Glutamatergic neuron (in vitro differentiated cells): ENCODE measurements around the gene ZNF552. TPM values are rescaled to one million over a fixed set of nuclear protein-coding genes. Genes with fewer than 3 reads are reported as not detected.
A peak's percentile ranks its signal among the peaks of the same experiment; 100 is the strongest.
"Not testable (repeated sequence)": the region's sequence is repeated elsewhere in the genome, so short reads cannot be mapped to it uniquely, and the experiment has no call there.

Experiments used
- DNase-seq: peaks from one replicate; pipeline ENCODE4 v3.0.0; 2022
- H3K27ac Mint-ChIP-seq: one replicate; pipeline ENCODE4 v1.8.0; 2020; ENCODE audit warnings: mild to moderate bottlenecking, mixed read lengths, inconsistent platforms; ENCODE audit not compliant: unreplicated experiment
- H3K27me3 Mint-ChIP-seq: one replicate; pipeline ENCODE4 v1.8.0; 2020; ENCODE audit warnings: mild to moderate bottlenecking, moderate library complexity, mixed read lengths, inconsistent platforms; ENCODE audit not compliant: unreplicated experiment
- H3K36me3 Mint-ChIP-seq: one replicate; pipeline ENCODE4 v1.8.0; 2020; ENCODE audit warnings: mild to moderate bottlenecking, mixed read lengths, inconsistent platforms; ENCODE audit not compliant: unreplicated experiment
- H3K4me1 Mint-ChIP-seq: one replicate; pipeline ENCODE4 v1.8.0; 2020; ENCODE audit warnings: mild to moderate bottlenecking, low read depth, mixed read lengths, inconsistent platforms; ENCODE audit not compliant: unreplicated experiment
- H3K4me3 Mint-ChIP-seq: one replicate; pipeline ENCODE4 v1.8.0; 2020; ENCODE audit warnings: mild to moderate bottlenecking, mixed read lengths, inconsistent platforms; ENCODE audit not compliant: unreplicated experiment
- H3K9me3 Mint-ChIP-seq: one replicate; pipeline ENCODE4 v1.8.0; 2020; ENCODE audit warnings: mild to moderate bottlenecking, moderate library complexity, mixed read lengths, inconsistent platforms; ENCODE audit not compliant: unreplicated experiment
- total RNA-seq: library from RNA; stranded (reverse); fragmentation: NEBNext Ultra II Directional; extraction: Animal tissue kit (Norgen Biotek cat#: 25700); gene quantifications from one replicate; pipeline ENCODE4 v1.2.1, GENCODE V29; 2021; ENCODE audit not compliant: unreplicated experiment
- TF ChIP-seq, protein P1 (sequence below): fragments of 200-600 bp; sonication (generic); IDR thresholded peaks from one replicate; pipeline ENCODE4 v1.5.0; 2021; ENCODE audit not compliant: partially characterized antibody, unreplicated experiment

ZNF552 gene
- total RNA-seq, 1 donor from 2014 or later: 14.9 TPM

DNA sequence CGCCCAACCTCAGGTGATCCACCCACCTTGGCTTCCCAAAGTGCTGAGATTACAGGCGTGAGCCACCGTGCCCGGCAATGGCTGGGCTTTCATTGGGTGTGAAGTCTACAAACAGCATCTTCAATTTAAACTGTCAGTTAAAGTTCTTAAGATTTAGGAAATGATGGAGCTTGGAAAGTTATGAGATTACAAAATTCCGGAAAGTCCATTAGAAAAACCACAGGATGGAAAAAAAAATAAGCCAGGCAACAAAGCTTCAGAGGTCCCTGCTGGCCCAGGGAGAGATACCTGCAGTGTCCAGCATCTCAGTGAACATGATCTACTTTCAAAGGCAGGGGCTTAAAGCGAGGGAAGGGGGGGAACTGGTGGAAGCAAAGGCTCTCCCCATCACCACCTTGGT is 10.8 kb upstream of the ZNF552 start:
- H3K4me1 Mint-ChIP-seq: peaks cover 28% of the 10 kb centered on the region
- peaks cover 4% of the 10 kb centered on the region for H3K27me3 Mint-ChIP-seq
- peaks cover 2% of the 10 kb centered on the region for H3K9me3 Mint-ChIP-seq
- TF ChIP-seq, protein P1, sequence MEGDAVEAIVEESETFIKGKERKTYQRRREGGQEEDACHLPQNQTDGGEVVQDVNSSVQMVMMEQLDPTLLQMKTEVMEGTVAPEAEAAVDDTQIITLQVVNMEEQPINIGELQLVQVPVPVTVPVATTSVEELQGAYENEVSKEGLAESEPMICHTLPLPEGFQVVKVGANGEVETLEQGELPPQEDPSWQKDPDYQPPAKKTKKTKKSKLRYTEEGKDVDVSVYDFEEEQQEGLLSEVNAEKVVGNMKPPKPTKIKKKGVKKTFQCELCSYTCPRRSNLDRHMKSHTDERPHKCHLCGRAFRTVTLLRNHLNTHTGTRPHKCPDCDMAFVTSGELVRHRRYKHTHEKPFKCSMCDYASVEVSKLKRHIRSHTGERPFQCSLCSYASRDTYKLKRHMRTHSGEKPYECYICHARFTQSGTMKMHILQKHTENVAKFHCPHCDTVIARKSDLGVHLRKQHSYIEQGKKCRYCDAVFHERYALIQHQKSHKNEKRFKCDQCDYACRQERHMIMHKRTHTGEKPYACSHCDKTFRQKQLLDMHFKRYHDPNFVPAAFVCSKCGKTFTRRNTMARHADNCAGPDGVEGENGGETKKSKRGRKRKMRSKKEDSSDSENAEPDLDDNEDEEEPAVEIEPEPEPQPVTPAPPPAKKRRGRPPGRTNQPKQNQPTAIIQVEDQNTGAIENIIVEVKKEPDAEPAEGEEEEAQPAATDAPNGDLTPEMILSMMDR: no peak
- peaks cover 8% of the 10 kb centered on the region for H3K36me3 Mint-ChIP-seq
- no peak overlapping the region for H3K4me3 Mint-ChIP-seq
- no peak overlapping the region for H3K27ac Mint-ChIP-seq
- DNase-seq: no peak

DNA sequence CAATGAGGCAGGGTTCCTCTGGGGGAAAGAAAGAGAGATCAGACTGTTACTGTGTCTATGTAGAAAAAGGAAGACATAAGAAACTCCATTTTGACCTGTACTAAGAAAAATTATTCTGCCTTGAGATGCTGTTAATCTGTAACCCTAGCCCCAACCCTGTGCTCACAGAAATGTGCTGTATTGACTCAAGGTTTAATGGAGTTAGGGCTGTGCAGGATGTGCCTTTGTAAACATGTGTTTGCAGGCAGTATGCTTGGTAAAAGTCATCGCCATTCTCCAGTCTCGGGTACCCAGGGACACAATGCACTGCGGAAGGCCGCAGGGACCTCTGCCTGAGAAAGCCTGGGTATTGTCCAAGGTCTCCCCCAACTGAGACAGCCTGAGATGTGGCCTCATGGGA is 8.9 kb upstream of the ZNF552 start:
- H3K4me3 Mint-ChIP-seq, H3K36me3 Mint-ChIP-seq, H3K9me3 Mint-ChIP-seq, DNase-seq, H3K27me3 Mint-ChIP-seq: not testable (repeated sequence)
- Mint-ChIP-seq H3K4me1 (peaks cover 27% of the 10 kb centered on the region), H3K27ac (peak overlapping the region; percentile 59)

GRCh38 chr19:57823155-57823554 is 8.4 kb upstream of the ZNF552 start:
- peak overlapping the region; percentile 9 for H3K27ac Mint-ChIP-seq
- not testable (repeated sequence) for H3K36me3 Mint-ChIP-seq
- peak overlapping the region; percentile 16 for H3K4me3 Mint-ChIP-seq

DNA sequence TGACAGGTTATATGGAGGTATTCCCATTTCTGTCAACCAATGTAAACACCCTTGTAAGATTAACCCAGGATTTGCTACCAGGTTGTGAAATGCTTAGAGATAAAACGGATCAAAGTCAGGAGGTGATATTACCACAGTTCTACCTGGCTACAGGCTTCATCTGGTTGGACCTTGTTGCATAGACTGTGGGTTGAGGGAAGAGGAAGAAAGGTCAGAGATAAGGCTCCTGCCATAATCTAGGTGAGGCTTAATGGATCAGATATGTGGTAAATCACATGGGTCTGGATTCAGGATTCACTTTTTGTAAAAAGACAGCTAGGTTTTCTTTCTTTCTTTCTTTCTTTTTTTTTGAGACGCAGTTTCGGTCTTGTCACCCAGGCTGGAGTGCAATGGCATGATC is 6.8 kb upstream of the ZNF552 start:
- not testable (repeated sequence) for H3K27me3 Mint-ChIP-seq, H3K4me3 Mint-ChIP-seq, DNase-seq, H3K27ac Mint-ChIP-seq, H3K36me3 Mint-ChIP-seq, H3K9me3 Mint-ChIP-seq
- peaks cover 27% of the 10 kb centered on the region for H3K4me1 Mint-ChIP-seq

More at GRCh38 chr19:57823155-57823554, 8.4 kb upstream of the ZNF552 start:
- DNase-seq, H3K27me3 Mint-ChIP-seq, H3K9me3 Mint-ChIP-seq: not testable (repeated sequence)
- peaks cover 29% of the 10 kb centered on the region for H3K4me1 Mint-ChIP-seq

DNA sequence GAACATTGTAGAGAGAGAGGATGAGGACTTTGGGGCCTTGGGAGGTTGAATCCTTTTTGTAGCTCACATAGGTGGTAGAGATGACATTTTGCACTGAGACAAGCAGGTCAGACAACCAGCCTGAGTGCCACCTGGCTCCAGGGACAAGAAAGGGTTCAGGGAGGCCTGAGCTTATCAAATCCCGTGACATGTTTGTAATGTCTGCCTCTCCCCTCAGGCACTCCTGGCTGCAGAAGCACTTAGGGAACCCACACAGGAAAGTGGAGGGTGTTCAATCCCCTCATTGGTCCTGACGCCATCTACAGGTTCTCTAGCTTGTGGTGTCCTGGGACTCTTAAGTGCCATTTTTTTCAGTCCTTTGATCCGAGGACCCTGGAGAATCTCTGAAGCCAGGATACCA is 6.4 kb upstream of the ZNF552 start:
- DNase-seq, H3K27ac Mint-ChIP-seq, H3K27me3 Mint-ChIP-seq, H3K9me3 Mint-ChIP-seq, H3K36me3 Mint-ChIP-seq: not testable (repeated sequence)
- Mint-ChIP-seq H3K4me1 (peaks cover 27% of the 10 kb centered on the region), H3K4me3 (peak overlapping the region; percentile 95)

DNA sequence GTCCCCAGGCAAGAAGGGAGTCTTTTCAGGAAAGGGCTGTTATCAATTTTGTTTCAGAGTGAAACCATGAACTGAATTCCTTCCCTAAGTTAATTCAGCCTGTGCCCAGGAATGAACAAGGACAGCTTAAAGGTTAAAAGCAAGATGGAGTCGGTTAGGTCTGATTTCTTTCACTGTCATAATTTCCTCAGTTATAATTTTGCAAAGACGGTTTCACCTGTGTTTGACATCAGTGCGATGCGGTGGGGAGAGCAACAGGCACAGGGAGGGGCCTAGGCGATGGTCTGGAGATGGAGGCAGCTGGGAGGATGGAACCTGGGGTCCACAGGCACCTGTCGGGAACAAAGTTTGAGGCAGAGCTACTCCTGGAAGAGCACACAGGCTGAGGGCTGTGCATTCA is 5.9 kb upstream of the ZNF552 start:
- Mint-ChIP-seq H3K9me3 (peaks cover 2% of the 10 kb centered on the region), H3K4me1 (peaks cover 27% of the 10 kb centered on the region), H3K27me3 (peaks cover 4% of the 10 kb centered on the region), H3K27ac (peak overlapping the region; percentile 72), H3K4me3 (peak overlapping the region; percentile 95), H3K36me3 (peaks cover 8% of the 10 kb centered on the region)
- TF ChIP-seq, protein P1: no peak
- no peak for DNase-seq

DNA sequence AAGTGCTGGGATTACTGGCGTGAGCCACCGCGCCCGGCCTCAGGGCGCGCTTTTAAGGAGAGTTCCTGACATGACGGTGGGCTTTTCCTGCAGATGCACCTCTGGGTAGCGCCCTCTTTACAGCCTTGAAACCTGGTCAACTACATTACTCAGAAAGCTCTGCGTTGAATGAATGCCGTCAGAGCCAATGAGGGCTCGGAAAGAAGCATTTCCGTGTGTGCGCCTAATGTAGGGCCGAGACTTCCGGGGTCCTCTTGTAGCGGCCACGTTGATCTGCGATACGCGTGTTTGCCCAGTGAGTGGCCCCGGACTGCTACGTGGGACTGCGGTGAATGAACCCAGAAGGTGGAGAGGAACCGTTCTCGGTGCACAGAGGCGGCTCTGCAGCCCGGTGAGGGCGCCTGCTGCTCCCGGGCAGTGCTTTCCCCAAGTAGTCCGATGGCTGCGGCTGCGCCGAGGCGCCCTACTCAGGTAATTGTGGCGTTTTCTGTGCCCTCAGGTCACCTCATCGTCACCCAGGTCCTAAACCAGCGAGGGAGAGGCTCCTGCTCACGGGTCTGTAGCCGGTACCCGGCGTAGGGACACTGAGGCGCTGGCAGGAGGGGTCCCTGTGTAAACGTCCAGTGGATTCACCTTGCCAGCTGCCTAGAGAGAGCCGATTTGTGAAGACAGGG is 4.9 kb upstream of the ZNF552 start:
- Mint-ChIP-seq H3K27me3 (peaks cover 5% of the 10 kb centered on the region), H3K9me3 (peaks cover 3% of the 10 kb centered on the region), H3K36me3 (peaks cover 8% of the 10 kb centered on the region), H3K4me1 (peaks cover 27% of the 10 kb centered on the region), H3K27ac (peak overlapping the region; percentile 72), H3K4me3 (peak overlapping the region; percentile 95)
- TF ChIP-seq, protein P1: no peak
- DNase-seq: peak; percentile 74
